H9 (cell line): ENCODE data around the gene TRIP6. TPM values are rescaled to one million over a fixed set of nuclear protein-coding genes. Genes with fewer than 3 reads are reported as not detected.

Source experiments
- DNase-seq: peaks from one replicate; pipeline ENCODE4 v3.0.0-alpha.2; 2017
- H2AFZ ChIP-seq: one replicate; pipeline ENCODE4 v1.6.1; 2013; ENCODE audit warnings: mild to moderate bottlenecking, low read length, control low read depth, moderate library complexity
- H2AK5ac ChIP-seq: 2 replicates; pipeline ENCODE4 v1.6.1; 2013; ENCODE audit warnings: low read length, control low read depth, mixed read lengths; ENCODE audit not compliant: insufficient read length
- H2BK120ac ChIP-seq: one replicate; pipeline ENCODE4 v1.6.1; 2013; ENCODE audit warnings: low read depth, mild to moderate bottlenecking, low read length, control low read depth, inconsistent platforms; ENCODE audit not compliant: poor library complexity, severe bottlenecking
- H2BK12ac ChIP-seq: 2 replicates; pipeline ENCODE4 v1.6.1; 2013; ENCODE audit warnings: low read length, control low read depth, mixed read lengths, low read depth; ENCODE audit not compliant: insufficient read length
- H2BK15ac ChIP-seq: 2 replicates; pipeline ENCODE4 v1.6.1; 2013; ENCODE audit warnings: low read depth, low read length, control low read depth
- H2BK20ac ChIP-seq: one replicate; pipeline ENCODE4 v1.6.1; 2013; ENCODE audit warnings: low read depth, mild to moderate bottlenecking, low read length, control low read depth, inconsistent platforms; ENCODE audit not compliant: poor library complexity, severe bottlenecking
- H2BK5ac ChIP-seq: 2 replicates; pipeline ENCODE4 v1.6.1; 2013; ENCODE audit warnings: low read length, control low read depth, mixed read lengths; ENCODE audit not compliant: insufficient read length
- H3K14ac ChIP-seq: 2 replicates; pipeline ENCODE4 v1.6.1; 2013; ENCODE audit warnings: low read length, control low read depth; ENCODE audit not compliant: insufficient read depth
- H3K18ac ChIP-seq: 2 replicates; pipeline ENCODE4 v1.6.1; 2013; ENCODE audit warnings: low read depth, mild to moderate bottlenecking, mixed read lengths, low read length, control low read depth; ENCODE audit not compliant: insufficient read length
- H3K23ac ChIP-seq: 2 replicates; pipeline ENCODE4 v1.6.1; 2013; ENCODE audit warnings: low read length, control low read depth, mixed read lengths, low read depth; ENCODE audit not compliant: insufficient read length
- H3K23me2 ChIP-seq: 2 replicates; pipeline ENCODE4 v1.6.1; 2013; ENCODE audit warnings: low read depth, mild to moderate bottlenecking, mixed read lengths, low read length, control low read depth; ENCODE audit not compliant: insufficient read length, poor library complexity, severe bottlenecking
- H3K27ac ChIP-seq: 2 replicates; pipeline ENCODE4 v1.5.1; 2013; ENCODE audit warnings: low read length, control low read depth, mixed read lengths, low read depth; ENCODE audit not compliant: insufficient read length
- H3K27me3 ChIP-seq: 2 replicates; pipeline ENCODE4 v1.6.1; 2013; ENCODE audit warnings: low read length, control low read depth, inconsistent platforms; ENCODE audit not compliant: insufficient read depth
- H3K4ac ChIP-seq: 2 replicates; pipeline ENCODE4 v1.6.1; 2013; ENCODE audit warnings: low read depth, mild to moderate bottlenecking, control low read depth, inconsistent platforms, low read length, moderate library complexity
- H3K4me1 ChIP-seq: 2 replicates; pipeline ENCODE4 v1.6.1; 2013; ENCODE audit warnings: low read length, control low read depth, inconsistent platforms; ENCODE audit not compliant: insufficient read depth
- H3K4me2 ChIP-seq: 2 replicates; pipeline ENCODE4 v1.6.1; 2013; ENCODE audit warnings: low read length, control low read depth, mixed read lengths; ENCODE audit not compliant: insufficient read length, insufficient read depth
- H3K56ac ChIP-seq: 2 replicates; pipeline ENCODE4 v1.6.1; 2013; ENCODE audit warnings: low read depth, mild to moderate bottlenecking, mixed read lengths, low read length, control low read depth; ENCODE audit not compliant: insufficient read length
- H3K79me1 ChIP-seq: 2 replicates; pipeline ENCODE4 v1.6.1; 2013; ENCODE audit warnings: low read depth, mild to moderate bottlenecking, moderate library complexity, low read length, control low read depth, inconsistent platforms; ENCODE audit not compliant: insufficient read depth, poor library complexity, severe bottlenecking
- H3K79me2 ChIP-seq: 2 replicates; pipeline ENCODE4 v1.6.1; 2013; ENCODE audit warnings: low read length, control low read depth, inconsistent platforms; ENCODE audit not compliant: insufficient read depth
- H3K9ac ChIP-seq: 2 replicates; pipeline ENCODE4 v1.6.1; 2013; ENCODE audit warnings: low read length, control low read depth, mixed read lengths; ENCODE audit not compliant: insufficient read length; ENCODE audit errors: extremely low read depth
- H3K9me3 ChIP-seq: one replicate; pipeline ENCODE4 v1.6.1; 2013; ENCODE audit warnings: low read depth, low read length, inconsistent platforms; ENCODE audit not compliant: control insufficient read depth
- H3T11ph ChIP-seq: one replicate; pipeline ENCODE4 v1.6.1; 2013; ENCODE audit warnings: mild to moderate bottlenecking, low read length, control low read depth, inconsistent platforms
- H4K20me1 ChIP-seq: one replicate; pipeline ENCODE4 v1.6.1; 2013; ENCODE audit not compliant: control insufficient read depth, insufficient read length, insufficient read depth
- H4K5ac ChIP-seq: 2 replicates; pipeline ENCODE4 v1.6.1; 2013; ENCODE audit warnings: low read depth, mild to moderate bottlenecking, mixed read lengths, low read length, control low read depth; ENCODE audit not compliant: insufficient read length
- H4K8ac ChIP-seq: replicated peaks from 2 replicates; pipeline ENCODE4 v1.6.1; 2013; ENCODE audit warnings: low read length, control low read depth, mixed read lengths, low read depth; ENCODE audit not compliant: insufficient read length
- H4K91ac ChIP-seq: 2 replicates; pipeline ENCODE4 v1.6.1; 2013; ENCODE audit warnings: low read depth, mild to moderate bottlenecking, moderate library complexity, mixed read lengths, low read length, control low read depth; ENCODE audit not compliant: insufficient read length
- H3K27ac Mint-ChIP-seq, 3 experiments: 2 replicates in 2 of 3; 3 replicates in 1 of 3; pipeline ENCODE4 v1.8.0; 2020 to 2021; ENCODE audit warnings: mixed read lengths in 3 of 3, mild to moderate bottlenecking in 1 of 3, moderate library complexity in 1 of 3
- H3K27me3 Mint-ChIP-seq: 2 replicates; pipeline ENCODE4 v1.8.0; 2021; ENCODE audit warnings: low read depth, mild to moderate bottlenecking, moderate library complexity, mixed read lengths
- H3K36me3 Mint-ChIP-seq, 3 experiments: 2 replicates in 2 of 3; 3 replicates in 1 of 3; pipeline ENCODE4 v1.8.0; 2020 to 2021; ENCODE audit warnings: low read depth in 3 of 3, mixed read lengths in 3 of 3; ENCODE audit not compliant: insufficient read depth in 1 of 3
- H3K4me1 Mint-ChIP-seq, 2 experiments: 2 replicates each; pipeline ENCODE4 v1.8.0; 2020; ENCODE audit warnings: mixed read lengths in 2 of 2
- H3K4me3 Mint-ChIP-seq, 2 experiments: 2 replicates in 1 of 2; 3 replicates in 1 of 2; pipeline ENCODE4 v1.8.0; 2020 to 2021; ENCODE audit warnings: mild to moderate bottlenecking in 2 of 2, mixed read lengths in 2 of 2, moderate library complexity in 1 of 2
- H3K9me3 Mint-ChIP-seq, 2 experiments: 2 replicates in 1 of 2; 3 replicates in 1 of 2; pipeline ENCODE4 v1.8.0; 2020; ENCODE audit warnings: mild to moderate bottlenecking in 2 of 2, mixed read lengths in 2 of 2, moderate library complexity in 1 of 2
- WGBS: extraction: QIAGEN DNeasy Blood & Tissue Kit; methylation state at CpG from one replicate; pipeline ENCODE4 v1.1.7; 2013; ENCODE audit warnings: missing lambda C conversion rate, low lambda C conversion rate, mixed read lengths; ENCODE audit not compliant: insufficient read length; ENCODE audit errors: extremely low coverage; 5-methylcytosine and 5-hydroxymethylcytosine counted together
- total RNA-seq: library from RNA; stranded (reverse); gene quantifications from 2 replicates; pipeline ENCODE4 v1.2.1, GENCODE V29; 2021
- TF ChIP-seq, protein P1 (sequence below): fragments of 200-600 bp; sonication (generic); conservative IDR thresholded peaks from 3 replicates; pipeline ENCODE4 v1.8.0; 2021; ENCODE audit warnings: antibody characterized with exemption, mild to moderate bottlenecking

Gene TRIP6
- total RNA-seq, 1 experiment from 2014 or later: 122 TPM

DNA sequence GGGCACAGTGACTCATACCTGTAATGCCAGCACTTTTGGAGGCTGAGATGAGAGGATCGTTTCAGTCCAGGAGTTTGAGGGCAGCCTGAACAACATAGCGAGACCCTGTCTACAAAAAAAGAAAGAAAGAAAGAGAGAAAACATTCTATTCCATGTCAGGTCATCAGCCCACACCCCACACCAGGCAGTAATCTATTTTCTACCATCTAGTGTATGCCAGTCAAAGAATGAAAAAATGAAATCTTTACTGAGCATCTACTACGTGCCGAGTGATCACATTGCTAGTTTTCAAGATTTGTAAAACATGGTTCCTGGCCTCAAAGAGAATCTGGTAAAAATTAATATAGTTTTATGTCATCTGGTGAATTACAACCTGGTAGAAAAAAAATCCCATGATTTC is 36.8 kb upstream of the TRIP6 start:
- no peak overlapping the region for H3K27ac ChIP-seq
- no peak overlapping the region for H2BK15ac ChIP-seq
- H3K27ac Mint-ChIP-seq: peak overlapping the region in 2 of 3 experiments; percentile 18 to 66; a peak in 3 of 7 replicates

More for the DNA sequence above, 36.8 kb upstream of the TRIP6 start:
- Histone ChIP-seq H3K14ac (no peak overlapping the region), H3K56ac (no peak overlapping the region), H3K18ac (no peak overlapping the region), H3T11ph (no peak overlapping the region), H3K79me1 (peaks cover 6% of the 10 kb centered on the region), H4K20me1 (no peaks in the 10 kb centered on the region), H4K5ac (no peak overlapping the region), H2AK5ac (no peak overlapping the region), H2BK12ac (no peak overlapping the region), H2BK120ac (no peak overlapping the region), H3K4me1 (peaks cover 3% of the 10 kb centered on the region; the same call in 1 of the 2 replicates), H3K27me3 (no peaks in the 10 kb centered on the region), H3K4me2 (no peak overlapping the region), H3K79me2 (peaks cover 11% of the 10 kb centered on the region), H2BK5ac (no peak overlapping the region), H3K4ac (no peak overlapping the region), H4K91ac (no peak overlapping the region), H3K9me3 (no peaks in the 10 kb centered on the region), H2AFZ (no peak overlapping the region), H3K9ac (no peak overlapping the region), H3K23ac (no peak overlapping the region), H2BK20ac (no peak overlapping the region), H3K23me2 (peaks cover 12% of the 10 kb centered on the region), H4K8ac (no peak overlapping the region)
- WGBS: no CpG with 5 or more reads among the region's 4 CpGs
- Mint-ChIP-seq H3K27me3 (no peaks in the 10 kb centered on the region; the same call in 1 of the 2 replicates), H3K9me3 (peaks cover 0 to 2% of the 10 kb centered on the region in 2 experiments; a peak in 2 of 5 replicates), H3K36me3 (peaks cover 13 to 18% (median 17%) of the 10 kb centered on the region in 3 experiments; a peak in 6 of 7 replicates), H3K4me1 (peaks cover 17 to 29% of the 10 kb centered on the region in 2 experiments), H3K4me3 (peak overlapping the region in 1 of 2 experiments; percentile 29; a peak in 1 of 5 replicates)
- TF ChIP-seq, protein P1, sequence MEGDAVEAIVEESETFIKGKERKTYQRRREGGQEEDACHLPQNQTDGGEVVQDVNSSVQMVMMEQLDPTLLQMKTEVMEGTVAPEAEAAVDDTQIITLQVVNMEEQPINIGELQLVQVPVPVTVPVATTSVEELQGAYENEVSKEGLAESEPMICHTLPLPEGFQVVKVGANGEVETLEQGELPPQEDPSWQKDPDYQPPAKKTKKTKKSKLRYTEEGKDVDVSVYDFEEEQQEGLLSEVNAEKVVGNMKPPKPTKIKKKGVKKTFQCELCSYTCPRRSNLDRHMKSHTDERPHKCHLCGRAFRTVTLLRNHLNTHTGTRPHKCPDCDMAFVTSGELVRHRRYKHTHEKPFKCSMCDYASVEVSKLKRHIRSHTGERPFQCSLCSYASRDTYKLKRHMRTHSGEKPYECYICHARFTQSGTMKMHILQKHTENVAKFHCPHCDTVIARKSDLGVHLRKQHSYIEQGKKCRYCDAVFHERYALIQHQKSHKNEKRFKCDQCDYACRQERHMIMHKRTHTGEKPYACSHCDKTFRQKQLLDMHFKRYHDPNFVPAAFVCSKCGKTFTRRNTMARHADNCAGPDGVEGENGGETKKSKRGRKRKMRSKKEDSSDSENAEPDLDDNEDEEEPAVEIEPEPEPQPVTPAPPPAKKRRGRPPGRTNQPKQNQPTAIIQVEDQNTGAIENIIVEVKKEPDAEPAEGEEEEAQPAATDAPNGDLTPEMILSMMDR: no peak
- DNase-seq: no peak
